Neural cell (in vitro differentiated cells): Measurements from ENCODE around the gene RIMKLB. TPM values are rescaled to one million over a fixed set of nuclear protein-coding genes. Genes with fewer than 3 reads are reported as not detected.

Experiments
- H2AFZ ChIP-seq: fragments of 200-600, 300-800 bp; sonication (generic), shearing (Covaris generic); 2 replicates; pipeline ENCODE4 v1.6.0; 2014; ENCODE audit warnings: low read depth, mild to moderate bottlenecking, antibody characterized with exemption, low read length, moderate library complexity
- H3F3A ChIP-seq: fragments of 200-600 bp; shearing (Covaris generic); 2 replicates; pipeline ENCODE4 v1.6.1; 2016; ENCODE audit warnings: mild to moderate bottlenecking, moderate library complexity, mixed read lengths, antibody characterized with exemption, low read length; ENCODE audit not compliant: insufficient read depth, poor library complexity, severe bottlenecking
- H3K27ac ChIP-seq: fragments of 200-600, 300-800 bp; sonication (generic), shearing (Covaris generic); 2 replicates; pipeline ENCODE4 v1.5.1; 2014; ENCODE audit warnings: mild to moderate bottlenecking, low read length, moderate library complexity
- H3K27me3 ChIP-seq: fragments of 300-800, 200-600 bp; sonication (generic), shearing (Covaris generic); 2 replicates; pipeline ENCODE4 v1.6.0; 2014; ENCODE audit warnings: mild to moderate bottlenecking, low read depth, low read length, moderate library complexity; ENCODE audit not compliant: insufficient read depth
- H3K36me3 ChIP-seq: fragments of 300-800, 200-600 bp; sonication (generic), shearing (Covaris generic); 2 replicates; pipeline ENCODE4 v1.5.1; 2014; ENCODE audit warnings: mild to moderate bottlenecking, antibody characterized with exemption, low read length, moderate library complexity; ENCODE audit not compliant: insufficient read depth
- H3K4me2 ChIP-seq: fragments of 300-800, 200-600 bp; sonication (generic), shearing (Covaris generic); 2 replicates; pipeline ENCODE4 v1.6.0; 2014; ENCODE audit warnings: mild to moderate bottlenecking, low read length
- H3K4me3 ChIP-seq: fragments of 300-800, 200-600 bp; sonication (generic), shearing (Covaris generic); 2 replicates; pipeline ENCODE4 v1.5.1; 2014; ENCODE audit warnings: mild to moderate bottlenecking, low read length, moderate library complexity
- H3K79me2 ChIP-seq: fragments of 200-600 bp; shearing (Covaris generic); replicated peaks from 2 replicates; pipeline ENCODE4 v1.6.0; 2014; ENCODE audit warnings: mild to moderate bottlenecking, low read length, moderate library complexity; ENCODE audit not compliant: insufficient read depth
- H3K9ac ChIP-seq: fragments of 300-800, 200-600 bp; sonication (generic), shearing (Covaris generic); 2 replicates; pipeline ENCODE4 v1.6.1; 2016; ENCODE audit warnings: mild to moderate bottlenecking, low read length, mixed read lengths
- H3K9me2 ChIP-seq: fragments of 200-600 bp; shearing (Covaris generic); 2 replicates; pipeline ENCODE4 v1.6.1; 2016; ENCODE audit warnings: mild to moderate bottlenecking, low read length, mixed read lengths; ENCODE audit not compliant: insufficient read depth
- H3K9me3 ChIP-seq: fragments of 200-600, 300-800 bp; sonication (generic), shearing (Covaris generic); 2 replicates; pipeline ENCODE4 v1.6.1; 2016; ENCODE audit warnings: mild to moderate bottlenecking, mixed run types, low read length, moderate library complexity, mixed read lengths
- H4K20me1 ChIP-seq: fragments of 200-600 bp; shearing (Covaris generic); 2 replicates; pipeline ENCODE4 v1.6.1; 2016; ENCODE audit warnings: mild to moderate bottlenecking, mixed run types; ENCODE audit not compliant: insufficient read depth
- CTCF ChIP-seq: fragments of 450-650 bp; IDR thresholded peaks from 2 replicates; pipeline ENCODE4 v1.5.1; 2014; ENCODE audit warnings: antibody characterized with exemption, mild to moderate bottlenecking, moderate library complexity; ENCODE audit not compliant: poor library complexity, severe bottlenecking
- EP300 ChIP-seq: fragments of 450-650 bp; conservative IDR thresholded peaks from 2 replicates; pipeline ENCODE4 v1.6.1; 2014; ENCODE audit warnings: antibody characterized with exemption, mild to moderate bottlenecking, moderate library complexity; ENCODE audit not compliant: poor library complexity, severe bottlenecking
- EZH2 ChIP-seq: fragments of 200-600, 300-800 bp; shearing (Covaris generic), sonication (generic); IDR thresholded peaks from 2 replicates; pipeline ENCODE4 v1.6.1; 2014; ENCODE audit warnings: antibody characterized with exemption, low read length, borderline replicate concordance, mild to moderate bottlenecking; ENCODE audit not compliant: insufficient read depth, poor library complexity, severe bottlenecking
- MXI1 ChIP-seq: fragments of 450-650 bp; conservative IDR thresholded peaks from 2 replicates; pipeline ENCODE4 v1.6.1; 2014; ENCODE audit warnings: antibody characterized with exemption, mild to moderate bottlenecking; ENCODE audit not compliant: poor library complexity, severe bottlenecking
- POLR2AphosphoS5 ChIP-seq: IDR thresholded peaks from 2 replicates; pipeline ENCODE4 v1.6.1; 2012
- RAD21 ChIP-seq: fragments of 450-650 bp; conservative IDR thresholded peaks from 2 replicates; pipeline ENCODE4 v1.6.1; 2014; ENCODE audit warnings: antibody characterized with exemption, mild to moderate bottlenecking, moderate library complexity
- REST ChIP-seq: IDR thresholded peaks from 2 replicates; pipeline ENCODE4 v1.6.1; 2012; ENCODE audit warnings: borderline replicate concordance
- TAF1 ChIP-seq: IDR thresholded peaks from 2 replicates; pipeline ENCODE4 v1.6.1; 2012; ENCODE audit warnings: low read depth
- polyA plus RNA-seq: library from polyadenylated mRNA; depleted of rRNA; stranded (reverse); fragments of >200 nt; gene quantifications from 2 replicates; pipeline ENCODE4 v1.2.3, GENCODE V29; 2014

RIMKLB gene
- polyA plus RNA-seq, 1 donor from 2014 or later: 393 TPM

- H3K36me3 ChIP-seq: no peaks in the 10 kb centered on the region
- no peak within 1 kb of the TSS for H3K27ac ChIP-seq
- no peaks in the 10 kb centered on the region for H3K9me2 ChIP-seq
Measured at GRCh38 chr12:8662593-8662992, 35.2 kb upstream of the RIMKLB start, which contains the start of gene MFAP5. Gene MFAP5, minus strand, starts transcription at chr12:8662826. Its CDS starts 722 bp downstream, at chr12:8662104.

GRCh38 chr12:8664228-8664913 is 33.4 kb upstream of the RIMKLB start:
- Histone ChIP-seq H3K9ac (no peak overlapping the region), H3K9me3 (no peaks in the 10 kb centered on the region), H3K4me3 (no peak overlapping the region), H4K20me1 (no peaks in the 10 kb centered on the region), H3K27me3 (no peaks in the 10 kb centered on the region), H3K9me2 (no peaks in the 10 kb centered on the region), H2AFZ (no peak overlapping the region), H3K27ac (no peak overlapping the region), H3K4me2 (no peak overlapping the region), H3K36me3 (no peaks in the 10 kb centered on the region), H3F3A (no peaks in the 10 kb centered on the region), H3K79me2 (no peaks in the 10 kb centered on the region)
- TF ChIP-seq TAF1 (no peak), POLR2AphosphoS5 (no peak), REST (no peak), EP300 (no peak), CTCF (no peak), EZH2 (no peak)

More at GRCh38 chr12:8662593-8662992, 35.2 kb upstream of the RIMKLB start, which contains the start of gene MFAP5:
- H3K4me3 ChIP-seq: no peak within 1 kb of the TSS
- no peak for TF ChIP-seq REST
- no peak for TF ChIP-seq POLR2AphosphoS5
- TF ChIP-seq CTCF: no peak
- no peak for TF ChIP-seq MXI1
- no peak for TF ChIP-seq EZH2
- no peak for TF ChIP-seq RAD21
- H3K9ac ChIP-seq: no peak within 1 kb of the TSS
- H4K20me1 ChIP-seq: no peaks in the 10 kb centered on the region
- H3K27me3 ChIP-seq: no peaks in the 10 kb centered on the region
- no peak within 1 kb of the TSS for H3K4me2 ChIP-seq
- no peaks in the 10 kb centered on the region for H3F3A ChIP-seq
- no peaks in the 10 kb centered on the region for H3K9me3 ChIP-seq
- H2AFZ ChIP-seq: no peak within 1 kb of the TSS
- no peaks in the 10 kb centered on the region for H3K79me2 ChIP-seq
